Right ventricle myocardium superior (tissue), 1 donor: Measurements from ENCODE around the gene MYO1F. TPM values are rescaled to one million over a fixed set of nuclear protein-coding genes. Genes with fewer than 3 reads are reported as not detected.
"Not testable (repeated sequence)": the region's sequence is repeated elsewhere in the genome, so short reads cannot be mapped to it uniquely, and the experiment has no call there.

Source experiments
- ATAC-seq: fragments of 200-7000 bp; cut with Tn5 transposase; one replicate; pipeline ENCODE4 v1.9.1; 2020; ENCODE audit warnings: mild to moderate bottlenecking; ENCODE audit not compliant: poor library complexity
- DNase-seq: peaks from one replicate; pipeline ENCODE4 v3.0.0-alpha.2; 2020
- intact Hi-C: fragments of 100-400 bp; cut with DNase I; formaldehyde crosslinking; loops from one replicate; pipeline ENCODE4 v1.11.2; 2022
- long read RNA-seq: library from polyadenylated mRNA; unstranded; transcript quantifications from one replicate; pipeline ENCODE4 v2.0.0, GENCODE V29; 2021
- total RNA-seq: library from RNA; stranded (reverse); fragmentation: NEBNext Ultra II Directional; extraction: Animal tissue kit (Norgen Biotek cat#: 25700); gene quantifications from one replicate; pipeline ENCODE4 v1.2.1, GENCODE V29; 2021
- donor health status: DM: no; HTN: yes; CAD: no; lungs with severe emphysema.

MYO1F gene
- 8.4 TPM for total RNA-seq
- long read RNA-seq, full-length matches to known transcripts = 1 of 5 reads
- long read RNA-seq, partial matches to known transcripts = 2 of 5 reads
- long read RNA-seq, other reads (novel, unspliced or antisense) = 2 of 5 reads

DNA sequence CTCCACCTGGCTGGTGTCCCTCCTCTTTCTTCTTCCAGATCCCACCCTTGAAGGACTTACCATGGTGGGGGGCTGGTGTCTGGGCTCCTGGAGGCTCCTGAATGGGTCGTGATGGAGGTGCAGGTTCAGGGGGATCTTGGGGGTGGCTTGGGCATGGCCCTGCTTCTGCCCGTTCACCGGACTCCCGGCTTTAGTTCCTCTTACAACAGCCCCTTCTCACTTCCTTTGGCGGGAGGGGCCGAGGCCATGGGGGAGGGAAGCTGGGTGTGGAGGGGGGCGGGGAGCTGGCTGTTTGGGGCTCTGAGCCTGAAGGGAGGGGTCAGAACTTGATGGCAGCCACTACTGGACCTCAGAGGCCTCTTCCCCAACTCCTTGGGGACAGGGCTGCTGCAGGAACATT lies at the start of gene MYO1F:
TSS of gene MYO1F (minus strand) at position 196 of the 400 bp plus-strand sequence. CDS start at position 63, 133 bp downstream.
- ATAC-seq (peak; percentile 60), DNase-seq (peak; percentile 84)
- intact Hi-C loops = no loop called here

DNA sequence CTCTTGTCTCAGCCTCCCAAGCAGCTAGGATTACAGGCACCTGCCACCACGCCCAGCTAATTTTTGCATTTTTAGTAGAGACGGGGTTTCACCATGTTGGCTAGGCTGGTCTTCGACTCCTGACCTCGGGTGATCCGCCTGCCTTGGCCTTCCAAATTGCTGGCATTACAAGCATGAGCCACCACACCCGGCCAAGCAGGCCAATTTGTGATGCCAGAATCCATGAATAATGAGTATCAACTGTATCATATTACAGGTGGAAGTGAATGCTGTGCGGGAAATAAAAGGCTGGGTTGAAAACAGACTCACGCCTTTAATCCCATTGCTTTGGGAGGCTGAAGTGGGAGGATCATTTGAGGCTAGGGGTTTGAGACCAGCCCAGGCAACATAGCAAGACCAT lies 49.6 kb upstream of the MYO1F start:
- DNase-seq (no peak), ATAC-seq (no peak)
- intact Hi-C loops = no loop called here

DNA sequence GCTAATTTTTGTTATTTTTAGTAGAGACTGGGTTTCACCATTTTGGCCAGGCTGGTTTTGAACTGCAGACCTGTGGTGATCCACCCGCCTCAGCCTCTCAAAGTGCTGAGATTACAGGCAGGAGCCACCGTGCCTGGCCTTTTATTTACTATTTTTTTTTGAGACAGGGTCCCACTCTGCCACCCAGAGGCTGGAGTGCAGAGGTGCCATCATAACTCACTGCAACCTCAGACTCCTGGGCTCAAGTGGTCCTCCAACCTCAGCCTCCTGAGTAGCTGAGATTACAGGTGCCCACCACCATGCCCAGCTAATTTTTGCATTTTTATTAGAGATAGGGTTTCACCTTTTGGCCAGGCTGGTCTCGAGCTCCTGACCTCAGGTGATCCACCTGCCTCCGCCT lies 45.6 kb upstream of the MYO1F start:
- intact Hi-C loops, DNase-seq, ATAC-seq: not testable (repeated sequence)

DNA sequence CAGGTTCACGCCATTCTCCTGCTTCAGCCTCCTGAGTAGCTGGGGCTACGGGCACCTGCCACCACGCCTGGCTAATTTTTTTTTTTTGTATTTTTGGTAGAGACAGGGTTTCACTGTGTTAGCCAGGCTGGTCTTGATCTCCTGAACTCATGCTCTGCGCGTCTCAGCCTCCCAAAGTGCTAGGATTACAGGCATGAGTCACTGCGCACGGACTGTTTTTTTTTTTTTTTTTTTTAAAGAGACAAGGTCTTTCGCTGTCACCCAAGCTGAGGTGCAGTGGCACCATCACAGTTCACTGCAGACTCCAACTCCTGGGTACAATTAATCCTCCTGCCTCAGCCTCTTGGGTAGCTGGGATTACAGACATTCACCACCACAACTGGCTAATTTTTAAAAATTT lies 41.5 kb upstream of the MYO1F start:
- intact Hi-C loops = no loop called here
- DNase-seq = no peak
- ATAC-seq = no peak

DNA sequence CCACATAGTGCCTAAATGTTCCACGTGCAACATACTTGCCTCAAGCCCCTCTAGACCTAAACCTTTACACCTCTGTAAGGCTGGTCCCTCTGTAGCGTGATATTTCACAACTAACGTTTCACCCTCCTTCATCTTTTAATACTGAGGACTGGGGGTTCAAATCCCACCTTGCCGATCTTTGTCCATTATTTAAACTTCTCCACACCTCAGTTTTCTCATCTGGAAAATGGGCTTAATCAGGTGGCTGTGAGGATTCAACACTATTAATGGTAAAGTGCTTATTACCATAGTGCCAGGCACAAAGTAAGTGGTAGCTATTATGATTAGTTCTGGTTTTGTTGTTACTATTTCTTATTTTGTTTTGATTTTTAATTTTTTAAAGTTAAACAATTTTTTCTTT lies 40.7 kb upstream of the MYO1F start:
- intact Hi-C loops = no loop called here
- no peak for DNase-seq
- no peak for ATAC-seq

DNA sequence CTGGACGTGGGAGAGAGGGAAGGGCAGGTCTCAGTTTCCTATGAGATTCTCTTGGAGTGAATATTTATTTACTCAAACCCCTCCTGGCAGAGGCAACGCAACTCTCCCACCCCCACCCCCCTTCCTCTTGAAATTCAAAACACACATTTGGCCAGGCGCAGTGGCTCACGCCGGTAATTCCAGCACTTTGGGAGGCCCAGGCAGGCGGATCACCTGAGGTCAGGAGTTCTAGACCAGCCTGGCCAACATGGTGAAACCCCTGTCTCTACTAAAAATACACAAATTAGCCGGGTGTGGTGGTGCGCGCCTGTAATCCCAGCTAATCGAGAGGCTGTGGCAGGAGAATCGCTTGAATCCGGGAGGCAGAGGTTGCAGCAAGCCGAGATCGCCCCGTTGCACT lies 40.1 kb upstream of the MYO1F start:
- DNase-seq, intact Hi-C loops, ATAC-seq: not testable (repeated sequence)

DNA sequence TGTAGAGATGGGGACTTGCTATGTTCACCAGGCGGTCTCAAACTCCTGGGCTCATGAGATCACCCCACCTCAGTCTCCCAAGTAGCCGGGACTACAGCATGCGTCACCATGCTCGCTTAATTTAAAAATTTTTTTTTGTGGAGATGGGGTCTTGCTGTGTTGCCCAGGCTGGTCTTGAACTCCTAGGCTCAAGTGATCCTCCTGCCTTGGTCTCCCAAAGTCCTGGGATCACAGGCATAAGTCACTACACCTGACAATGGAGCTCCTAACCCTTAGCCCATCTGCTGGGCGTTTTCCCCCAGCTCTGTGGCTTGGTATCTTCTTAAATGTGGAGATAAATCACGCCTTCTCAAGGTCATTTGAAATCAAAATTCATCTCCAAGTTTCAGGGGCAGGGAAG lies 39.6 kb upstream of the MYO1F start:
- intact Hi-C loops = no loop called here
- DNase-seq (no peak), ATAC-seq (no peak)

DNA sequence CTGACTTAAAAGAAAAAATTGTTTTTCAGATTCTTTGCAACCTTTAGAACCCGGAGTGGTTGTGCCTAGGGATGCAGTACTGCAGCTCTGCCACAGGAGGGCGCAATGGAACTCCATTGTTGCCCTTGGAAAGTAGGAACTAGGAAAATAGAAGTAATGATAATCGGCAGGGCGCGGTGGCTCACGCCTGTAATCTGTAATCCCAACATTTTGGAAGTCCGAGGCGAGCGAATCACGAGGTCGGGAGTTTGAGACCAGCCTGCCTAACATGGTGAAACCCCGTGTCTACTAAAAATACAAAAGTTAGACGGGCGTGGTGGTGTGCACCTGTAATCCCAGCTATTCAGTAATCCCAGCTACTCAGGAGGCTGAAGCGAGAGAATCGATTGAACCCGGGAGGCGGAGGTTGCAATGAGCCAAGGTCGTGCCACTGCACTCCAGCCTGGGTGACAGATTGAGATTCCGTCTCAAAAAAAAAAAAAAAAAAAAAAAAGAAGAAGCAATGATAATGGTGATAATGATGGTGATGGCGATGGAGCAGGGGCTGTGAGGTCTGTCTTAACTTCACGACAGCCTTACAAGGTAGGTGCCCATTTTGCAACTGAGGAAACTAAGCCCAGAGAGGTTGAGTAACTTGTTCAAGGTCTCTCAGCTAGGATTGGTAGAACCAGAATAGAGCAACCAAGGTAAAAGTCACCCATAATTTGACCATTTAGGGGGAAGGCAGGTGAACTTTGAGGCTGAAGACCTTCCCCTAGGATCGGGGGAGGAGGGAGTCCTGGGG lies 38.8 kb upstream of the MYO1F start:
- DNase-seq (peak; percentile 77), ATAC-seq (peak; percentile 46)
- intact Hi-C loops = no loop called here

DNA sequence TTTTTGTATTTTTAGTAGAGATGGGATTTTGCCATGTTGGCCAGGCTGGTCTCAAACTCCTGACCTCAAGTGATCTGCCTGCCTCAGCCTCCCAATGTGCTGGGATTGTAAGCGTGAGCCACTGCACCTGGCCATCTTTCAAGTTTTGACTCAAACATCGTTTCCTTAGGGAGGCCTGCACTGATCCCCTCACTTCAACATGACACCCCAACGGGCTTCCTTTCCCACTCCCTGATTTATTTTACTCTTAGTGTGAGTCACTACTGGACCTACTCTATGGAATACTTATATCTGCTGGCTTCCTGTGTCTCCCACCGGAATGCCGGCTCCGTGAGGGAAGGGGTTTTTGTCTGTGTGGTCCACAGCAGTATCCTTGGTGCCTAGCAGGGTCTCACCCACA lies 37.8 kb upstream of the MYO1F start:
- DNase-seq (no peak), ATAC-seq (no peak)
- intact Hi-C loops = no loop called here

DNA sequence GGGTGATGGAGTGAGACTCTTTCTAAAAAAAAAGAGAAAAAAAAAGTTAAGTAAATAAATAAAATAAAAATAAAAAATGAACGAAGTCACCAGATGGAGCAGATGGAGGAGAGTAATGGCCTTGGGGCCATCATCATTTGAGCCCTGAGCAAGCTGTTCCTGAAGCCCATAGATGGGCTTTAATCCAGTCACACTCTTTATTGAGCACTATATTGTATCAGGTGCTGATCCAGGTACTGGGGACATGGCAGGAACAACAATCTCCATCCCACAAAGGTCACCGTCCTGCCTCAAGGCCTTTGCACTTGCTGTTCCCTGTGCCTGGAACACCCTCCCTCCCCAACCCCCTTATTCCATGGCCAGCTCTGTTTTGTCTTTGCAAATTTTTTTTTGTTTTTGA lies 37.2 kb upstream of the MYO1F start:
- no peak for DNase-seq
- intact Hi-C loops = no loop called here
- no peak for ATAC-seq

DNA sequence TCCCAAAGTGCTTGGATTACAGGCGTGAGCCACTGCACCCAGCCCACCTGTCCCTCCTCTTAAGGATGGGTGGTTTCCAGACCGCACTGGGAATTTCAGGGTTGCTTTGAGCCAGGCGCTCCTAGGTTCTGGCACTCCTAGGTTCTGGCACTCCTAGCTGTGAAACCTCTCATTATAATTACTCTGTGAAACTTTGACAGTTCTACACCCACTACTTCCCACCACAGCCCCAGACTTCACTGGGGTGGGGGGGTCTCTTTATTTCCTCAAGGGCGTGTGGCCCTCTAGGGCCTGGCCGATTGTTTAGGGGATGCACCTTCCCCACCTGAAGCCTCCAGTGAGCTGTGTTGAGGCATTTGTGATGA lies 35.5 kb upstream of the MYO1F start:
- intact Hi-C loops = no loop called here
- no peak for ATAC-seq
- DNase-seq = no peak

DNA sequence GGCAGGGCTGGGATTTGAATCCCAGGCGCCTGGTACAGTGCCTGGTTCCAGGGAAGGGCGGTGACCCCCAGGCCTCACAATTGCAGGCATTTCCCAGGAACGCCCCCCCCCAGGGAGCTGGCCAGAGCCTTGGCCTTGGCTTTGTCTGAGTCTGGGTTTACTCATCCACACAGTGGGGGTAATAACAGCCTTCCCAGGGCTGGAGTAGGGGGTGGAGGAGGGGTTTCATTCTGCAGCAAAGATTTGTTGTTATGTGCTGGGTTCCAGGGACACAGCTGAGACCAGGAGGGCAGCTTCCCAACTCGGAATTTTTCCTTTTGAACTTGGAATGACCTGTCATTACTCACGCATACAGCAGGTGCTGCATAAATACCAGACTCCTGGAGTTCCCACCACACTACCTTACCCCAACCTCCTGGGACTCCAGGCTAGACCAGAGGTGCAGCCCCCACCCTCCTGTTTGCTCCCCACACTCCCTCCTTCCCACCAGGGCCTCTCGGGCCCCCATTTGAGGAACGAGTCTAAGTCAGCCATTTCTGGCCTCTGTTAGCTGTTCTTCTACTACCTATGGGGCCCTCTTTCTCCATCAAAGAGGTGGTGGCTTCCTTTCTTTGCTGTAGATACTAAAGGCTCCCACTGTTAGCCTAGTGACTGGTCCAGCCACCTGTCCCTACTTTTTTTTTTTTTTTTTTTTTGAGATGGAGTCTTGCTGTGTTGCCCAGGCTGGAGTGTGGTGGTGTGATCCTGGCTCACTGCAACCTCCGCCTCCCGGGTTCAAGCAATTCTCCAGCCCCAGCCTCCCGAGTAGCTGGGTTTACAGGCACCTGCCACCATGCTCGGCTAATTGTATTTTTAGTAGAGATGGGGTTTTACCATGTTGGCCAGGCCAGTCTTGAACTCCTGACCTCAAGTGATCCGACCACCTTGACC lies 34.9 kb upstream of the MYO1F start:
- intact Hi-C loops = no loop called here
- ATAC-seq (peak; percentile 44), DNase-seq (peak; percentile 84)

DNA sequence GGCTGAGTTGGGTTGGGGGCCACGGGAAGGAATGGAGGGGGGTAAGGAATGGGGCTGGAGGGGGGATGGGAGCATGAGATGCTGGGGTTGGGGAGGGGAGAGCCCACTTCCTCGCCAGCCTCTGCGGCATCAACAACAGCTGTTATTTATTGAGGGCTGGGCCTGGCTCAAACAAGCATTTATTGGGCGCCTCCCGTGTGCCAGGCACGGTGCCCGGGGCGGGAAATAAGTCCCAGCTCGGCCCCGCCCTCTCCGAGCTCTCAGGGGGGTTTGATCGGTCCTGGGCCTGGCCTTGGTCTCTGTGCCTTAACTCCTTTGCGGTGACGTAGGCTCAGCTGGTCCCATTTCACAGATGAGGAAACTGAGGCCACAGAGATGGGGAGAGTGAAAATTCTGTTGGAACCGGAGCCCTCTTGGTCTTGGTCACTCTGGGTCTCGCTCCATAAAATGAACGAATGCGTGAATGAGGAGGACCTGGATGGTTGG lies 34.2 kb upstream of the MYO1F start:
- intact Hi-C loops = no loop called here
- ATAC-seq (no peak), DNase-seq (peak; percentile 69)

DNA sequence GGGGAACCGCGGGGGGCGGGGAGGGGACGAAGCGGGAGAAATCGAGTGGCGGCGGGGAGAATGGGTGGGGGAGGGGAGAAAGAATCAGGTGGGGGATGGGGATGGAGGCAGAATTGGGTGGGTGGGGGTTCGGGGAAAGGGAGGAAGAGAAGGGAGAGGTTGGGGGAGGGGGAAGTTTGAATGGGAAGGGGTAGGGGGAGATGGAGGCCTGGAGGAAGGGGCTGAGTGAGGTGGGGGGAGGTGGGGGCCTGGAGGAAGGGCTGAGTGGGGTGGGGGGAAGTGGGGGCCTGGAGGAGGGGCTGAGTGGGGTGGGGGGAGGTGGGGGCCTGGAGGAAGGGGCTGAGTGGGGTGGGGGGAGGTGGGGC lies 33.7 kb upstream of the MYO1F start:
- intact Hi-C loops = no loop called here
- ATAC-seq (no peak), DNase-seq (no peak)

DNA sequence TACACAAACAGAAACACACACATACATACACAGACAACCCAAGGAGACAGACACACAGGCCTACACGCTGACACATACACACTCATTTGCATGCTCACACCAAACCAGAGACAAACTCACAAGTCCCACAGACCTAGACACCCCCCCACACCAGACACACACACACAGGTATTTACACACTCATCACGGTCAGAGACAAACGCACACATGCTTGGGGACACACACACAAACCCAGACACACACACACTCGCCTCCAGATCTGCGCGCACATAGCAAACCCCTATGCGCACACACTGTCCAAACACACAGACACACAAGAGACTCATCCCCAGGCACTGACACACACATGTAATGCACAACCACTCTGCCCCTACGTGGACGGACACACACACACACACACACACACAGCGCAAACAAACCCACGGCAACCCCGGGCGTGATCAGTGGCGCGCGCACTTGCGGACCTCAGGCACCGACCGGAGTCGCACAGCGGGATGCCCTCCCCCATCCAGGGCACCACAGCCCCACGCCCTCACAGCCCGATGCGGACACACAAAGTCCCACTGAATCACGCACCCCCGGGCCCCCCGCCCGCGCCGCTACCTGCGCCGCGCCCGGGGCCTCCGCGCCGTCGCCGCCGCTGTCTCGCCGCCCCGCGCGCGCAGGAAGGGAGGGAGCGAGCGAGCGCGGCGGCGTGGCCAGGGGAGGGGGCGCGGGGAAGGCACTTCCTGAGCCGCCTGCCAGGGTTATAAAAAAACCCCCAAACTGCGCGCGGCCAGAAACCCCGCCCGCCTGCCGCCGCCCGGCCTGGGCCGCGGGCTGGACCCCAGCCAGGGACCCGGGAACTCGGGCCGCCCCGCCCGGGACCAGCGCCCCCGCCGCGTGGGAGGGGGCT lies 33.0 kb upstream of the MYO1F start, which contains the start of gene ADAMTS10:
TSS of gene ADAMTS10 (minus strand) at position 675 of the 895 bp plus-strand sequence. CDS start 5,005 bp downstream, outside the sequence.
- intact Hi-C loops = no loop called here
- peak; percentile 65 for DNase-seq
- peak; percentile 4 for ATAC-seq

DNA sequence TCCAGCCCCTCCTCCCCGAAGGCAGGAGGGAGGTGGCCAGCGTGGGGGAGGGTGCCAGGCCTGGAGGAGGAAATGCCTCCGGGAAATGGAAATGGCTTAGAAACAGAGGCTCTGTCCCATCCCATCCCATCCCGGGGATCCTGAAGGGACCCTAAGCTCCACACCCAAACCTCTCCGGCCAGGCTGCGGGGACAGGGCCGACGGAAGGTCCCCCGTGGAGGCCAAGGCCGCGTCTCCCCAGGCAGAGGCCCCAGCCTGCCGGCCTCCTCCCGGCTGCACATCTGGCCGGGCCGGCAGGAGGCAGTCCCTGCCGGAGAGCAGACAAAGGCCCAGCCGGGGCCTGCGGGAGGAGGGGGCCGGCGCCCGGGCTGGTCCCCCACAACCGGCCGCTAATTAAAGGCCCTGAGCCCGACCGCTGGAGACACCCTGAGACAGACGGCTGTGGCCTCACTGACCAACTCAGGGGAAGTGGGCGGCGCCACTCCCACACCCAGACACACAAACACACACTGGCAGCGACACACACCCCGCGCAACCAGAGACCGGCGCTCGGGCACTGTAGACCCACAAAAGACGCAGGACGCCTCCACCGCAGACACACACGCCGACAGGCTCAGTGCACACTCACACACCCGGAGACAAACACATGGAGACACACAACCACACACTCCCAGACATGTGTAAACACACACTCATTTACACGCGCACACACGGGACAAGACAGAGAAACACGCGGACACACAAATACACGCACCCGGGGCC lies 32.2 kb upstream of the MYO1F start:
- intact Hi-C loops = no loop called here
- peak; percentile 84 for DNase-seq
- peak; percentile 70 for ATAC-seq

DNA sequence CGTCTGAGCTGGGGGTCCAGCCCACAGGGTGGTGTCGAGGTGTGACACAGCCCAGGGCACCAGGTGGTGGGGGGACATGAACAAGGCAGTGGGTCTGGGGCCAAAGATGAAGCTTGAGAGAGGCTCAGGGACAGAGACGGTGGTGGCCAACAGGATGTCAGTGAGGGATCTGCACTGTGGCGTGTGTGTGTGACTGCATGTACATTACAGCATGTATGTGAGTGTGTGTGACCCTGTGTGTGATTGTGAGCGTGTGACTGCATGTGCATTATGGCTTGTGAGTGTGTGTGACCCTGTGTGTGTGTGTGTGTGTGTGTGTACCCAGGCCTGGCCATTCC lies 31.7 kb upstream of the MYO1F start:
- ATAC-seq (no peak), DNase-seq (no peak)
- intact Hi-C loops = no loop called here

DNA sequence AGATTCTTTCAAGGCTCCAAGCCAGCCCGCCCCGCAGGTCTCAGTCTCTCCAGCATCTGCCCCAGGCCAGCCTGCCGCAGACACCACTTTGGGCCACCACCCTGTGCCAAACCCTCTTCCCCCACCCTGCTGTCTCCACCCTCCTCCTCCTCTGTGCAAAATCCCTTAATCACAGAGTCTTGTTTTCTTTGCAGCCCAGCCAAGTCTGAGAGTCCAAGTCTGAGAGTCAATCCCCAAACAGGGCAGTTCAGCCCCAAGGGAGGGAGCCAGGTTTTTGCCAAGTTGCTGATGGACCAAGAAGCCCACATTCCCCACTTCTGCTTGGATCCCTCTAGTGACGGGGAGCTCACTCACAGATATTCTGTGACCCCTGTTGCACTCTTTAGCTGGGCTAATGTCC lies 30.1 kb upstream of the MYO1F start:
- intact Hi-C loops = no loop called here
- peak; percentile 71 for DNase-seq
- ATAC-seq = peak; percentile 38
